AG09319 (cell line): Measurements from ENCODE around the gene RPL29.

ENCODE experiments used
- DNase-seq: peaks from one replicate; pipeline ENCODE4 v3.0.0-alpha.2; 2010; ENCODE audit warnings: low read depth; ENCODE audit errors: extremely low read depth
- CTCF ChIP-seq: IDR thresholded peaks from 2 replicates; pipeline ENCODE4 v1.5.1; 2011; ENCODE audit warnings: low read depth, mild to moderate bottlenecking, inconsistent platforms, low read length, moderate library complexity

Gene RPL29

DNA sequence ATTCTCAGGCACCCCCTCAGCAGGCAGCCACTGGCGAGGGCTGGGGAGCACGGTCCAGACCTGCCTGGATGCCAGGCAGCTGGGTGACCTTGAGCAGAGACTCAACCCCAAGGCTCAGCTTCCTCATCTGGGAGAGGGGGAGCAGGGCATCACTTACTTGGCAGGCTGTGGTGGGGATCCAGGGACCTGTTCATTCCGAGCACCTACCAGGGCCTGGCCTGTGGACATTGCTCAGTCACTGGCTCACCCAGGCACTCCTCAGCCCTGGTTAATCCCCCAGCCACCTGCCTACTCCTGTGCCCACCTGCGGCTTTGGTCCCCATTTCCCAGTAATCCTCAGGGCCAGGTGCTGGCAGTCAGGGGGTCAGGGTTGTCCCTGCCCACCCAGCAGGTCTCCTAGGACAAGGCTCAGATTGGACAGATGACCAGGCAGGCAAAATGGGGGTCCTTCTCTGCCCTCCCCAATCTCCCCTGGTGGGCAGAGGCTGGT, 9.3 kb upstream of the RPL29 start:
- DNase-seq = no peak
- no peak for TF ChIP-seq CTCF

- TF ChIP-seq CTCF = peak; percentile 59
- DNase-seq = no peak
Measured at GRCh38 chr3:52004163-52004787, 8.6 kb upstream of the RPL29 start.

- DNase-seq = no peak
- no peak for TF ChIP-seq CTCF
Measured at GRCh38 chr3:52002748-52003147, 7.1 kb upstream of the RPL29 start.

DNA sequence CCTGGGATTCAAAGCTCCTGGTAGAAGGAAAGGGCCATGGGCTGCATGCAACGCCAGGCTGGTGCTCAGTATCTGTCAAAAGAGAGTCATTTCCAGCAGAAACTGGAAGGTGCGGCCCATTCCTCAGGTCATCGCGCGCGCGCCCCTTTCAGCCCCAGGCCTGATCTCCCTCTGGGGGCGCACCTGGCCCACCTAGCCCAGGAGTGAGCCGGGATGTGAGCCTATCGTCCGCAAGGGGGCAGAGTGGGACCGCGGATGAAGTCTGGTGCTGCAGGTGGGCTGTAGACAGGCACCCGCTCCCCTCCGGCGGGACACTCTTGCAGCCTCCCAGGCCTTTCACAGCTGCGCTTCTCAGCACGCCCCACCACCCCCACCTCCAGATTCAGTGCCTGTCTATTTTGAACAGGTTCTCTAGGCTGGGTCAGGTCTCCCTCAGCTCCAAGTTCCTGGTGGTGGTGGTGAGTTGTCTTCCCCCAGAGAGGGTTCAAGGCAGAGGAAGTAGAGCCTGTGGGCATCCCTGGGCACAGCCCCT, 5.8 kb upstream of the RPL29 start:
- peak; percentile 88 for TF ChIP-seq CTCF

GRCh38 chr3:51999846-52000245, 4.2 kb upstream of the RPL29 start:
- no peak for DNase-seq
- no peak for TF ChIP-seq CTCF

More for the DNA sequence above, 5.8 kb upstream of the RPL29 start:
- no peak for DNase-seq

GRCh38 chr3:51998774-51999173, 3.1 kb upstream of the RPL29 start:
- DNase-seq = no peak
- no peak for TF ChIP-seq CTCF

DNA sequence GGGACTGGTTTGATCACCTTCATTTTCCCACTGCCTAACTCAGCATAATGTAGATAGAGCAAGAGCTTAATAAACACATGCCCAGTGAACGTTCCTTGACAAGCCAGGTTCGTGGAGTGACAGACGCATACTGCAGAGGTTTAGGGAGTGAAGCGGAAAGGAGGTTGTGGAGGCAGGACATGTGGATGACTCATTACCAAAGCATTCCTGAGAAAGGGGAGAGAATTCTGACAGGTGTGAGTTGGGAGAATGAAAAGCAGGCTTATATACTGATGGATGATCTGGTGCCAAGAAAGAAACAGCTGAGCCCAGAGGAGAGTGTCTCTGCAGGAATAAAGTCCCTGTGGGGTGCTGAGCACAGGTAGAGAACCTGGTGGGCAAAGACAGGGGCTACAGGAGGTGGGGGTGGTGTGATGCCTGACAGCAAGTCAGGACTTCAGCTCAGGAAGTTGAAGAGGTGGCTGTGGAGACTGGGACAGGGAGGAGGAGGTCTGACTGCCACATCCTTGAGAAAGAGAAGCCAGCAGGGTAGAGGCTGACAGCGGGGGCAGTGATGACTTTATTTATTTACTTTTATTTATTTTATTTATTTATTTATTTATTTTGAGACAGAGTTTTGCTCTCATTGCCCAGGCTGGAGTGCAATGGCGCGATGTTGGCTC, 2.4 kb upstream of the RPL29 start:
- no peak for TF ChIP-seq CTCF
- DNase-seq = no peak
